Activated gamma-delta T cell treated with anti-CD3 and anti-CD28 coated beads, Interleukin-2, amount 50 U/mL, for 16 hours (primary cell): ENCODE data around the gene AGAP2.

Experiments used
- DNase-seq: peaks from one replicate; pipeline ENCODE4 v3.0.0-alpha.2; 2020; ENCODE audit warnings: low read depth

AGAP2 gene

GRCh38 chr12:57736741-57737466, 1.6 kb downstream of the AGAP2 start:
- no peak for DNase-seq

GRCh38 chr12:57735952-57736740, 2.4 kb downstream of the AGAP2 start:
- no peak for DNase-seq

- no peak for DNase-seq
Measured at GRCh38 chr12:57735198-57735855, 3.2 kb downstream of the AGAP2 start.

DNA sequence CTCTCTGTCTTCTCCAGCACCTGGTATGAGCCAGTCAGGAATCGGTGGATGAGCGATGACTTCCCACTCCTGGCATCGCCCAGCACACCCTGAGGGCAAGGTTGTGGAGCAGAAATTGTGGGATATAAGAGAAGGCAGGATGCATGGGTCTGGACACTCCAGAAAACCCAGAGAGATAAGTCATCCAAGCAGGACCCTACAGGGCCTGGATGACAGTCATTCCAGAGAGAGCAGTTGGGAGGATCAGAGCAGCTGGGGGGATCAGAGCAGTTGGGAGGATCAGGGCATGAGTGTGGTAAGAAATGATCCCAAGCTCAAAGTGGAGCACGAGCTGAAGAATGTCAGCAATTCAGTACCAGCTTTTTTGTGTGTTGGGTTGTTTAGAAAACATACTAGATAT, 4.0 kb downstream of the AGAP2 start:
- no peak for DNase-seq

DNA sequence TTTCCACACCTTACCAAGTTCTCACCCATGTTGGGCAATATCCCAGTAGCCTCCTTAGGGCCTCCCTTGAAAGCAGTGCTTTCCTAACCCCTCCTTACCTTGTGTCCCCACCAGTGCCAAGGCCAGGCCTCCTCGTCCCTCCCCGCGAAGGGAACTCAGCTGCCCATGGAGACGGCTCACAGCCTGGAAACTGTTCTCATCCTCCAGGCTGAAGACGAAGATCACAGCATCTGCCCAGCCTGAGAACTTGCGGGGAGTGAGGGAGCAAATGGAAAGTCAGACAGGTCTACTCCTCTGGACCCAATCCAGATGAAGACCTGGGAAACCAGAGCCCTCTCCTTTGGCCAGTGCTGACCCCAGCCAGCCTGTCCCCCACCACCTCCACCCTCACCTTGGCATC, 4.6 kb downstream of the AGAP2 start:
- DNase-seq = no peak

GRCh38 chr12:57732726-57733593, 5.6 kb downstream of the AGAP2 start:
- no peak for DNase-seq

DNA sequence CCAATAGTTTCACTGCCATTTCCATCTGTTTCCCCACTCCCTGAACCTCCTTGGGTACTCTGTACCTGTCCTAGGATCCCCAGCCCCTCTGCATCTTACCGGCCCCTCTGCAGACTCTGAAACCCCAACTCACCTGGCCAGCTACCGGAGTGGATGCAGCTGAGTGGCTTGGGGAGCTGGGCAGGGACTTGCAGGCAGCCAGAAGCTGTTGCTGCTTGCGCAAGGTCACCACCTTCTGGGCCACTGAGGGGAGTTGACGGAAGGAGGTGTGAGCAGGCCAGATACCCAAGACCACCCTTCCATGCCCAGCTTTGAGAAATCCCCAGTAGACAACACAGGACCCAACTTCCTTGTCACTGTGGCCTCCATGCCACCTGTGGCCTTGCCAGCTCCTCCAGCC, 6.3 kb downstream of the AGAP2 start:
- DNase-seq = no peak

GRCh38 chr12:57731411-57732080, 7.0 kb downstream of the AGAP2 start:
- no peak for DNase-seq

- DNase-seq = no peak
Measured at GRCh38 chr12:57730336-57731067, 8.0 kb downstream of the AGAP2 start.

DNA sequence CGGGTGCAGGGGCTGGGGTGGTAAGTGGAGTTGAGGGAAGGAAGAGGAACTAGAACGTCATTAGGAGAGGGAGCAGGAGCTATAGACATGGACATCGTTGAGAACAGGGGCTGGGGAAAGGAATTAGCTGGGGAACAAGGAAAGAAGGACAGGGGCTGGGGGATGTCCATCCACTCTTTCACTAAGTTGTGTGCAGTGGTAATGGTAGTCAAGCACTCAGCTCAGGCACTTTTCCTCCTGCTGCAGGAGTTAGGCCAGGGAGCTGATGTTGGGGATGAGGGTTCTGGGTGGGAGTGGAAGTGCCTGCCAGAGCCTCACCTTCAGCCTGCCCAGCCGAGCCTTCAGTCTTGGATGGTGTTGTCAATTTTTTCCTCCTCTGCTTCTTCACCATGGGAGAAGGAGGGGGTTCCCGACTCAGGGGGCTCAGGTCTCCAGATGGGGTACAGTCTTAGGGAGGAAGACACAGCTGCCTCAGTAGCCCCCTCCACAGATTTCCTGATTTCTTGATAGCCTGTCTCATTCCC, 9.2 kb downstream of the AGAP2 start:
- no peak for DNase-seq

DNA sequence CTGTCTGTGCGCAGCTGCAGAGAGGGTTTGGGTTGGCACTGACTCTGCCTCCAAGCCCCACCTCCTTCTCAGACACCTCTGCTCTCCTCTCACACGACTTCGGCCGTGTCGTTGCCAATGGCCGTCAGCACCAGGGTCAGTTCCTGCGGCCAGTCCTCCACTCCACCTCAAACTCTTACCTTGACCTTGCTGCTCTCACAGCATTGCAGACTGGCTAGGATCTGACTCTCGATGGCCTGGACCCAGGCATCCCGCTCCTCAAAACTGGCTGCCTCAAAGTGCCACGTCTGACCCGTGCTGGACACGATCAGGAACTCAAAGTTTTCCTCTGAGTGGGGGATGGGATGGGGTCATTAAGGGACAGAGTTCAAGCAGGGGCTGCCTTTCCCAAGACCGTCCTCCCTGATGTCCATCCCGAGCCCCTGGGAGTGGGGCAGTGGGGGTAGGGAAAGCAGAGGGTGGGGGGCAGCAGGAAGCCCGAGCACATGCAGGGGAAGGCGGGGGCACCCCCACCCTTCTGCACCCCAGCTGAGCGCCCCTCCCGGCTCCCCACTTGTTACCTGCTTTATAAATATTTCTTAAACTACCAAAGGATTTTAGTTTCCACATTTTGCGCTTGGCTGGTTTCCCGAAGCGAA, 10.7 kb downstream of the AGAP2 start:
- DNase-seq = no peak

- DNase-seq = no peak
Measured at GRCh38 chr12:57726884-57727757, 11.4 kb downstream of the AGAP2 start.

- DNase-seq = no peak
Measured at GRCh38 chr12:57726151-57726883, 12.2 kb downstream of the AGAP2 start.

DNA sequence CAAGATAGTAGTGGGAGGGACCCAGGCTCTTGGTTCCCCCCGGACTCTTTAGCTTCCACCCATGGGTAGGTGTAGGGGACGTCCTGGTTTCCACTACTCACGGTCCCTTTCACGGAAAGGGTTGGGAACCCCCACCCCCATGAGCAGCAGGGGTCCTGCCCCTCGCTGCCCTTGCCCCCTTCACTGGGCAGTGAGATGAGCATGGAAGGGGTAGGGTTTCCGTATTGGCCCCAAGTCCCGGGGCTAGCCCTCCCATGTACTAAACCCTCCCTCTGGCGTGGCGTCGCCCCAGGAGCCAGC, 12.7 kb downstream of the AGAP2 start:
- no peak for DNase-seq

DNA sequence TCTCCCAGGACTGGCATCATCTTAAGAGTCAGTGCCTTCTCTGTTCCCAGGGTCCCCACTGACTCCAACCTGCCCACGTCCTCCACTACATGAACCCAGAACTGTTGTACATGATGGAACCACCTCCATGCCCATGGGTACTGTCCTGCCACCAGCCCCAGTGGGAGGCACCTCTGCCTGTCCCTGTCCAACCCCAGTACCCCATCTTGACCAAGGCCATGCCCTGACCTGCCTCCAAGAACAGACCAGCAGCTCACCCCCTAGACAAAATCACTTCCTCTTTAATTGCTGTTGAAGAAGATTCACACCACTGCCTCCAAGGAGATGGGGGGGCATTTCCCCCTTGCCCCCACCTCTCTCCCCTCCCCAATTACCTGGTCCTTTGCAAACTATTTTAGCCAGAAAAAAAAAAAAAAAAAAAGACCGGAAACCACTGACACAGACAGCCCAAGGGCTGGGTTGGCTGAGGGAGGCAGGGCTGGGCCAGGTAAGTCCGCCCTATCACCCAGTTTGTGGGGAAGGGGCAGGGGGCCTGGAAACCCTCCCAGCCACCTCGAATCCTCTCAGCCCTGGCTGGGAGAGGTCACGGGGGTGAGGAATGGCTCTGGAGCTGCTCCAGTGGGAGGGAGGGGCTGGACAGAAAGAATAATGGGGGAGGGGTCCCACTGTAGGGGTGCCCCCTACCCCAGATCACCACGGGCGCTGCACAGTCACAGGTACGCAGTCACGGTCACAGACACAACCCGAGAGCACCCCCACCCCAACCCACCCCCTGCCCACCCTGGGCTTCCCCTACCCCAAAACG, 13.4 kb downstream of the AGAP2 start:
- no peak for DNase-seq

DNA sequence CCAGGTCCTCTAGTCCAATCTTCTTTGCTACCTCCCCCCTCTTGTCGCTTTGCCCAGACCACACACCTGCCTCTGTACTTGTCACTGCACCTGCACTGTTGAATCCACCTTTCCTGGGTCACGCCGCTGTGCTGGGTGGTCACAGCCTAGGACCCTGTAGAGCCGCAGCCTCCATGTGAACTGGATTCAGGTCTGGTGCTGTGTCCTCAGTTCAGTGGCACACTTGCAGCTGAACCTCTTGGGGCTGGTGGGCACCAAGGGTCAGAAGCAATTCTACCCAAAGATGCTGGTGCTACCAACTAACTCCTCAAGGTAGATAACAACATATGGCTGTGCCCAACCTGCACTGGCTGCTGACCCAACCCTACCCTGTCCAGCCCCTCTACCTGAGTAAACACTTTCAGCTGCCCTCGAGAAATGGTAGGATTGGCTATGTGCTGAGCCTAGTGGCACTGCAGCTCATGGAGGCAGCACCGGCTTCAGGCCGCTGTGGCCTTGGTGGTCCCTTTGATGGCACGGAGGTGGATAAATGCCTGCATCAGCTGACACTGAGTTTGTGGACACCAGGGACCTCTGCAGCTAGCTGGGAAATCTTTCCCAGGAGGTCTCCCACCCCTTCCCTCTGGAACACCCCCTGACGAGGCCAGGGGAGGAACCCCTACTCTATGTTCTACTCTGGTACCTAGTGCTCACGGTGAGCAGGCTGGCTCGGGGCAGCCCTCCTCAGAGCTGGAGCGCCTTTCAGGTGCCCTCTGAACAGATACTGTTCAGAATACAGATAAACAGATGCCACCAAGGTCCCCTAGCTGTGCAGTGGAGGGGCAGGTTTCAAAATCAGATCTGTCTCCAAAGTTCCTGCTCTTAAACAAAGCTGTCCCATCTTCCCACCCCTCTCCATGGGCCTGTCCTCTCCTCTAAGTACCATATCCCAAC, 14.3 kb downstream of the AGAP2 start:
- no peak for DNase-seq

DNA sequence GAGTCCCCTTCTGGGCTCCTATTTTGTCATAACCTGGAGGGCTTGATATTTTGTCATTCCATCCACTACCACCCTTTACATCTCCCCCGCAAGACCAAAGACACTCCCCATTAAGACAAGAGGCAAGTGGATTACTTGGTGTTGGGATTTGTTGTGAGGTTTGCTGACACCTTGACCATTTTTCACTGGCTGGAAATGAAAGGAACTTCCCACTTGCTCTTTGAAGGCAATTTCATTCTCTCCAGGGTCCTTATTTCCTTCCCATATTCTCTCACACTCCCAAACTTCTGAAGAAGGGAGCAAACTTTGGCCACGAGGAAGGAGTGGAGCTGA, 14.9 kb downstream of the AGAP2 start:
- DNase-seq = no peak
